ENCODE data around the gene BABAM1. TPM values are rescaled to one million over a fixed set of nuclear protein-coding genes. Genes with fewer than 3 reads are reported as not detected.

BABAM1 gene
- total RNA-seq, 1 donor from 2014 or later: 85.5 TPM

DNA sequence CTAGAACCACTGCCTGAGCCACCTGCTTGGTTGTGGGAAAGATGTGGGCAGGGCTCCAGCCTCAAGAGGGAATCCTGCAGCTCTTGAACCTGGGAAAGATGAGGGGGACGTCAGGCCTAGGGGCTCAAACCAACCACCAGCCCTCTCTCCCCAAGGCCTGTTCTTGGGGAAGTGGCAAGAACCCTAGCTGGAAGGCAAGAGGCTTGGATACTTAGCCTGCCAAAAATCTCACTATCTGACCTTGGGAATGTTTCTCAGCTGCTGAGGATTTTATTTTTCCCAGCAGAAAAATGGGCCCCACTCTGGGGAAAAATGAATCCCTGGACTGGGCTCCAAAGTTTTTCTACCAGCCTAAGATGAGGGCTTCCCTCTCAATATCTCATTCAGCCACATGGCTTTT, 7.3 kb upstream of the BABAM1 start:
- TF ChIP-seq, protein P1, sequence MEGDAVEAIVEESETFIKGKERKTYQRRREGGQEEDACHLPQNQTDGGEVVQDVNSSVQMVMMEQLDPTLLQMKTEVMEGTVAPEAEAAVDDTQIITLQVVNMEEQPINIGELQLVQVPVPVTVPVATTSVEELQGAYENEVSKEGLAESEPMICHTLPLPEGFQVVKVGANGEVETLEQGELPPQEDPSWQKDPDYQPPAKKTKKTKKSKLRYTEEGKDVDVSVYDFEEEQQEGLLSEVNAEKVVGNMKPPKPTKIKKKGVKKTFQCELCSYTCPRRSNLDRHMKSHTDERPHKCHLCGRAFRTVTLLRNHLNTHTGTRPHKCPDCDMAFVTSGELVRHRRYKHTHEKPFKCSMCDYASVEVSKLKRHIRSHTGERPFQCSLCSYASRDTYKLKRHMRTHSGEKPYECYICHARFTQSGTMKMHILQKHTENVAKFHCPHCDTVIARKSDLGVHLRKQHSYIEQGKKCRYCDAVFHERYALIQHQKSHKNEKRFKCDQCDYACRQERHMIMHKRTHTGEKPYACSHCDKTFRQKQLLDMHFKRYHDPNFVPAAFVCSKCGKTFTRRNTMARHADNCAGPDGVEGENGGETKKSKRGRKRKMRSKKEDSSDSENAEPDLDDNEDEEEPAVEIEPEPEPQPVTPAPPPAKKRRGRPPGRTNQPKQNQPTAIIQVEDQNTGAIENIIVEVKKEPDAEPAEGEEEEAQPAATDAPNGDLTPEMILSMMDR (IDR thresholded peaks at IDR 0.05): no peak
- no peak overlapping the region for H3K27ac ChIP-seq
- DNase-seq (ENCODE audit: low spot score in 2 of 2): no peak
- no peaks in the 10 kb centered on the region for H3K36me3 ChIP-seq
- no peaks in the 10 kb centered on the region for H3K27me3 ChIP-seq
- no peaks in the 10 kb centered on the region for H3K4me1 ChIP-seq
- H3K9me3 ChIP-seq: no peaks in the 10 kb centered on the region
- intact Hi-C loops (cut with DNase I): loop anchor here (2.0 to 10.0 kb wide), 2 partner anchors 23 to 205 kb away; partner anchors contain the start of gene NXNL1
- no peak overlapping the region for H3K4me3 ChIP-seq

GRCh38 chr19:17260842-17261325, 6.4 kb upstream of the BABAM1 start:
- Histone ChIP-seq H3K27me3 (no peaks in the 10 kb centered on the region), H3K27ac (no peak overlapping the region), H3K4me3 (no peak overlapping the region), H3K4me1 (no peaks in the 10 kb centered on the region), H3K9me3 (no peaks in the 10 kb centered on the region), H3K36me3 (no peaks in the 10 kb centered on the region)
- intact Hi-C loops (cut with DNase I): loop anchor here (2.0 to 10.0 kb wide), 2 partner anchors 22 to 204 kb away; partner anchors contain the start of gene NXNL1
- DNase-seq (ENCODE audit: low spot score in 2 of 2): peak in 1 of 2 donors; percentile 87
- TF ChIP-seq, protein P1 (IDR thresholded peaks at IDR 0.05): peak; percentile 83 to 93 (median 83)

DNA sequence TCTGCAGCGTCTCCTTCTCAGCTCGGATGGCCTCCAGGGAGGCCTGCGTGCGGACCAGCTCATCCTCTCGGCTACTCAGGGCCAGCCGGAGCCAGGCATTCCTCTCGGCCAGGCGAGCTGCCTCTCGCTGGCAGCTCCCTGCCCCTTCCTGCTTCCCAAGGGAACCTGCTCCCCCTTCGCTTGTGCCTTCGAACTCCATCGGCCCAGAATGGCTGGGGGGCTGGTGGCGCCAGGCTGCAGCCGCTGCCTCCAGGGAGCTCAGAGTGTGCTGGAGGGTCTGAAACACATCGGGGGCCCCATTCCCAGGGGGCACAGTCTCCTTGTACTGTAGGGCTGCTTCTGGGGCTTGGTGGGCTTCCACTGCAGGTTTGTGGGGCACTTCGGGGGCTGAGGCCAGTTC, 4.7 kb upstream of the BABAM1 start:
- no peaks in the 10 kb centered on the region for H3K36me3 ChIP-seq
- no peaks in the 10 kb centered on the region for H3K4me1 ChIP-seq
- intact Hi-C loops (cut with DNase I): loop anchor here (10.0 kb wide), 1 partner anchor 202 kb away; the partner anchor contains the start of gene NXNL1
- TF ChIP-seq, protein P1 (IDR thresholded peaks at IDR 0.05): no peak
- DNase-seq (ENCODE audit: low spot score in 2 of 2): no peak
- no peak overlapping the region for H3K27ac ChIP-seq
- H3K4me3 ChIP-seq: no peak overlapping the region
- H3K27me3 ChIP-seq: no peaks in the 10 kb centered on the region
- H3K9me3 ChIP-seq: no peaks in the 10 kb centered on the region

- H3K36me3 ChIP-seq: peaks cover 0 to 4% of the 10 kb centered on the region in 2 donors
- peak overlapping the region in 1 of 2 donors; percentile 33 for H3K4me3 ChIP-seq
- no peak for DNase-seq (ENCODE audit: low spot score in 2 of 2)
- no peak overlapping the region for H3K27ac ChIP-seq
- peaks cover 5 to 6% of the 10 kb centered on the region in 2 donors for H3K4me1 ChIP-seq
- TF ChIP-seq, protein P1 (IDR thresholded peaks at IDR 0.05): no peak
- no peaks in the 10 kb centered on the region for H3K27me3 ChIP-seq
- intact Hi-C loops (cut with DNase I): loop anchor here (10.0 kb wide), 1 partner anchor 201 kb away; the partner anchor contains the start of gene NXNL1
- H3K9me3 ChIP-seq: no peaks in the 10 kb centered on the region
Observed at GRCh38 chr19:17263712-17264640, 3.3 kb upstream of the BABAM1 start.

- Histone ChIP-seq H3K4me3 (peak within 1 kb of the TSS in 1 of 2 donors; percentile 33), H3K4me1 (peaks cover 5 to 6% of the 10 kb centered on the region in 2 donors), H3K27ac (no peak within 1 kb of the TSS), H3K27me3 (no peaks in the 10 kb centered on the region), H3K36me3 (peaks cover 0 to 10% of the 10 kb centered on the region in 2 donors), H3K9me3 (no peaks in the 10 kb centered on the region)
- intact Hi-C loops (cut with DNase I): loop anchor here (10.0 kb wide), 1 partner anchor 200 kb away; the partner anchor contains the start of gene NXNL1
- TF ChIP-seq, protein P1 (IDR thresholded peaks at IDR 0.05): no peak
- no peak for DNase-seq (ENCODE audit: low spot score in 2 of 2)
Observed at GRCh38 chr19:17264641-17264979, 2.6 kb upstream of the BABAM1 start, which contains the start of gene USHBP1. USHBP1 (minus strand) TSS chr19:17264745; CDS start chr19:17264299, 446 bp downstream.
